ENCODE data around the gene ATXN10.

ATXN10 gene

GRCh38 chr22:45882881-45883810 lies 211.5 kb downstream of the ATXN10 start:
- no peak for DNase-seq

- DNase-seq, result no peak
These were observed 212.2 kb downstream of the ATXN10 start for GRCh38 chr22:45883811-45884170.

- no peak for DNase-seq
These were observed 212.8 kb downstream of the ATXN10 start for GRCh38 chr22:45884201-45885062.

GRCh38 chr22:45885171-45885840 lies 213.7 kb downstream of the ATXN10 start:
- no peak for DNase-seq

- DNase-seq, result no peak
These were observed 214.3 kb downstream of the ATXN10 start for GRCh38 chr22:45885941-45886395.

GRCh38 chr22:45886540-45886939 lies 214.9 kb downstream of the ATXN10 start:
- DNase-seq, result no peak

- no peak for DNase-seq
These were observed 215.8 kb downstream of the ATXN10 start for GRCh38 chr22:45887202-45888131.

- no peak for DNase-seq
These were observed 216.8 kb downstream of the ATXN10 start for GRCh38 chr22:45888221-45889092.

GRCh38 chr22:45889093-45889538 lies 217.5 kb downstream of the ATXN10 start:
- no peak for DNase-seq

GRCh38 chr22:45889539-45890350 lies 218.1 kb downstream of the ATXN10 start:
- no peak for DNase-seq

GRCh38 chr22:45890351-45890635 lies 218.7 kb downstream of the ATXN10 start:
- no peak for DNase-seq

GRCh38 chr22:45891021-45891421 lies 219.4 kb downstream of the ATXN10 start:
- no peak for DNase-seq

- DNase-seq, result no peak
These were observed 219.9 kb downstream of the ATXN10 start for GRCh38 chr22:45891471-45891995.

- DNase-seq, result no peak
These were observed 220.5 kb downstream of the ATXN10 start for GRCh38 chr22:45891996-45892621.

GRCh38 chr22:45892681-45893461 lies 221.2 kb downstream of the ATXN10 start:
- DNase-seq, result no peak

- no peak for DNase-seq
These were observed 221.9 kb downstream of the ATXN10 start for GRCh38 chr22:45893516-45893915.

Measured in stimulated activated CD4-positive, alpha-beta T cell treated with anti-CD3 and anti-CD28 coated beads, Interleukin-4, amount 100 ng/mL, for 24 hours (primary cell).